Measurements from ENCODE around the gene TESPA1. TPM values are rescaled to one million over a fixed set of nuclear protein-coding genes. Genes with fewer than 3 reads are reported as not detected.
A peak's percentile ranks its signal among the peaks of the same experiment; 100 is the strongest.

The TESPA1 gene
- total RNA-seq, 1 donor from 2014 or later, result not detected

- peak; percentile 53 for TF ChIP-seq CTCF (IDR thresholded peaks at IDR 0.05; ENCODE audit: insufficient read depth, low read length, poor library complexity, severe bottlenecking)
- peaks cover 2% of the 10 kb centered on the region for H3K27me3 ChIP-seq (ENCODE audit: control insufficient read depth, insufficient read depth, low read length)
- DNase-seq (ENCODE audit: low read depth), result no peak
- H3K4me3 ChIP-seq (ENCODE audit: low read depth, low read length), result no peak overlapping the region
- no peaks in the 10 kb centered on the region for H3K36me3 ChIP-seq (ENCODE audit: control insufficient read depth, insufficient read depth, low read length)
These were observed 26.4 kb downstream of the TESPA1 start for GRCh38 chr12:54958048-54958658.

GRCh38 chr12:54956818-54957641, 27.5 kb downstream of the TESPA1 start:
- Histone ChIP-seq H3K4me3 (ENCODE audit: low read depth, low read length) (no peak overlapping the region), H3K36me3 (ENCODE audit: control insufficient read depth, insufficient read depth, low read length) (no peaks in the 10 kb centered on the region), H3K27me3 (ENCODE audit: control insufficient read depth, insufficient read depth, low read length) (peaks cover 2% of the 10 kb centered on the region)
- no peak for TF ChIP-seq CTCF (IDR thresholded peaks at IDR 0.05; ENCODE audit: insufficient read depth, low read length, poor library complexity, severe bottlenecking)
- DNase-seq (ENCODE audit: low read depth), result no peak

- Histone ChIP-seq H3K27me3 (ENCODE audit: control insufficient read depth, insufficient read depth, low read length) (peaks cover 2% of the 10 kb centered on the region), H3K4me3 (ENCODE audit: low read depth, low read length) (no peak overlapping the region), H3K36me3 (ENCODE audit: control insufficient read depth, insufficient read depth, low read length) (no peaks in the 10 kb centered on the region)
- DNase-seq (ENCODE audit: low read depth), result no peak
- TF ChIP-seq CTCF (IDR thresholded peaks at IDR 0.05; ENCODE audit: insufficient read depth, low read length, poor library complexity, severe bottlenecking), result no peak
These were observed 28.2 kb downstream of the TESPA1 start for GRCh38 chr12:54956322-54956721.

GRCh38 chr12:54954801-54955200, 29.8 kb downstream of the TESPA1 start:
- no peaks in the 10 kb centered on the region for H3K27me3 ChIP-seq (ENCODE audit: control insufficient read depth, insufficient read depth, low read length)
- H3K36me3 ChIP-seq (ENCODE audit: control insufficient read depth, insufficient read depth, low read length), result no peaks in the 10 kb centered on the region
- TF ChIP-seq CTCF (IDR thresholded peaks at IDR 0.05; ENCODE audit: insufficient read depth, low read length, poor library complexity, severe bottlenecking), result no peak
- H3K4me3 ChIP-seq (ENCODE audit: low read depth, low read length), result no peak overlapping the region
- no peak for DNase-seq (ENCODE audit: low read depth)

GRCh38 chr12:54954228-54954627, 30.3 kb downstream of the TESPA1 start:
- no peak for TF ChIP-seq CTCF (IDR thresholded peaks at IDR 0.05; ENCODE audit: insufficient read depth, low read length, poor library complexity, severe bottlenecking)
- no peak for DNase-seq (ENCODE audit: low read depth)
- no peak overlapping the region for H3K4me3 ChIP-seq (ENCODE audit: low read depth, low read length)
- no peaks in the 10 kb centered on the region for H3K27me3 ChIP-seq (ENCODE audit: control insufficient read depth, insufficient read depth, low read length)
- no peaks in the 10 kb centered on the region for H3K36me3 ChIP-seq (ENCODE audit: control insufficient read depth, insufficient read depth, low read length)
